ENCODE data around the gene ST14.

ST14 gene

GRCh38 chr11:130217133-130218031 is 57.8 kb downstream of the ST14 start:
- ChIA-PET POLR2A (no interaction called here), CTCF (interaction anchor here (0.6 kb wide), 1 partner anchor 80 kb away, joined by 4 read pairs; no protein-coding TSS in a partner anchor)
- DNase-seq (ENCODE audit: extremely low spot score), result no peak
- no peak for TF ChIP-seq ZNF384 (IDR thresholded peaks at IDR 0.05)
- no peak for TF ChIP-seq LEF1 (IDR thresholded peaks at IDR 0.05; ENCODE audit: borderline replicate concordance)
- no peak for TF ChIP-seq ELF4 (IDR thresholded peaks at IDR 0.05)

DNA sequence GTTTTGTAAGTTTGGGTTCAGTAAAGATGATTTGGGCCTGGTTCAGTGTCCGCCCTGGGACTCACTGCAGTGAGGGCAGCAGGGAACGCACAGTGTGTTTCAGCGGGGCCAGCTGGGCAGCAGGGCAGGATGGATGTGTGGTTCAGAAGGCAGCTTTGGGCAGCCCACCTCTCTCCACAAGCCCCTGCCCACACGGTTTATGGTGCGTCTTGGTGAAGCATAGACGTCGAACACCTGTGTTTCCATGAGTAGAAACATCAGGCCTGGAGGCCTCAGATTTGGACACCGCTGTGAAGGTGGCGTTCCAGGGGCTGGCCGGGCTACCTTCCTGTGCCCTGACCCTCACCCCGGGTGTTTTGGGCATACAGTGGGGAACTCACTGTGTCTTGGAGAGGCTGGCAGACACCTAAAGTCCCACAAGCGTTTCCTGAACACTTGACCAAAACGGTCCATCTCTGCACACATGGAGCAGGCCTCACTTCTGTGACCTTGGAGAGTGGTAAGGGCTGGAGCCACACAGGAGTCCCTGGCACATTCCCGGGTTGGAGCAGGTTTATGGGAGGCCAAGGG is 59.0 kb downstream of the ST14 start:
- CTCF ChIA-PET, result interaction anchor here (0.6 kb wide), 1 partner anchor 80 kb away, joined by 3 read pairs; no protein-coding TSS in a partner anchor
- no peak for TF ChIP-seq BHLHE40 (IDR thresholded peaks at IDR 0.05; ENCODE audit: borderline replicate concordance)
- no peak for TF ChIP-seq FOXM1 (IDR thresholded peaks at IDR 0.05; ENCODE audit: borderline replicate concordance)
- TF ChIP-seq FOXA1 (IDR thresholded peaks at IDR 0.05), result no peak
- no peak for TF ChIP-seq L3MBTL2 (conservative IDR thresholded peaks at IDR 0.05)
- TF ChIP-seq CTBP1 (IDR thresholded peaks at IDR 0.05; ENCODE audit: borderline replicate concordance), result no peak
- no peak for TF ChIP-seq NFRKB (IDR thresholded peaks at IDR 0.05)
- no peak for TF ChIP-seq TARDBP (IDR thresholded peaks at IDR 0.05)
- no peak for TF ChIP-seq ZNF384 (IDR thresholded peaks at IDR 0.05)
- TF ChIP-seq FOXK2 (IDR thresholded peaks at IDR 0.05), result no peak
- no peak for TF ChIP-seq HDGF (IDR thresholded peaks at IDR 0.05; ENCODE audit: borderline replicate concordance)
- TF ChIP-seq LEF1 (IDR thresholded peaks at IDR 0.05; ENCODE audit: borderline replicate concordance), result no peak
- TF ChIP-seq SP1 (IDR thresholded peaks at IDR 0.05), result no peak
- TF ChIP-seq, protein P1, sequence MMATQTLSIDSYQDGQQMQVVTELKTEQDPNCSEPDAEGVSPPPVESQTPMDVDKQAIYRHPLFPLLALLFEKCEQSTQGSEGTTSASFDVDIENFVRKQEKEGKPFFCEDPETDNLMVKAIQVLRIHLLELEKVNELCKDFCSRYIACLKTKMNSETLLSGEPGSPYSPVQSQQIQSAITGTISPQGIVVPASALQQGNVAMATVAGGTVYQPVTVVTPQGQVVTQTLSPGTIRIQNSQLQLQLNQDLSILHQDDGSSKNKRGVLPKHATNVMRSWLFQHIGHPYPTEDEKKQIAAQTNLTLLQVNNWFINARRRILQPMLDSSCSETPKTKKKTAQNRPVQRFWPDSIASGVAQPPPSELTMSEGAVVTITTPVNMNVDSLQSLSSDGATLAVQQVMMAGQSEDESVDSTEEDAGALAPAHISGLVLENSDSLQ (IDR thresholded peaks at IDR 0.05), result no peak
- DNase-seq (ENCODE audit: extremely low spot score), result no peak

GRCh38 chr11:130219148-130219547 is 59.6 kb downstream of the ST14 start:
- no peak for TF ChIP-seq L3MBTL2 (conservative IDR thresholded peaks at IDR 0.05)
- TF ChIP-seq SUZ12 (IDR thresholded peaks at IDR 0.05), result no peak
- TF ChIP-seq, protein P1 (IDR thresholded peaks at IDR 0.05), result no peak
- no peak for TF ChIP-seq LEF1 (IDR thresholded peaks at IDR 0.05; ENCODE audit: borderline replicate concordance)
- no peak for TF ChIP-seq FOXA1 (IDR thresholded peaks at IDR 0.05)
- no peak for TF ChIP-seq ZNF384 (IDR thresholded peaks at IDR 0.05)
- no peak for TF ChIP-seq BHLHE40 (IDR thresholded peaks at IDR 0.05; ENCODE audit: borderline replicate concordance)
- TF ChIP-seq FOXK2 (IDR thresholded peaks at IDR 0.05), result no peak
- TF ChIP-seq SP1 (IDR thresholded peaks at IDR 0.05), result no peak
- no peak for TF ChIP-seq FOXM1 (IDR thresholded peaks at IDR 0.05; ENCODE audit: borderline replicate concordance)
- no peak for TF ChIP-seq CTBP1 (IDR thresholded peaks at IDR 0.05; ENCODE audit: borderline replicate concordance)
- no peak for TF ChIP-seq HDGF (IDR thresholded peaks at IDR 0.05; ENCODE audit: borderline replicate concordance)
- no peak for TF ChIP-seq TARDBP (IDR thresholded peaks at IDR 0.05)
- TF ChIP-seq ARNT (IDR thresholded peaks at IDR 0.05), result no peak
- no peak for TF ChIP-seq NFRKB (IDR thresholded peaks at IDR 0.05)
- ChIA-PET POLR2A (no interaction called here), CTCF (interaction anchor here (0.6 kb wide), 1 partner anchor 80 kb away, joined by 3 read pairs; no protein-coding TSS in a partner anchor)
- DNase-seq (ENCODE audit: extremely low spot score), result no peak

More for the DNA sequence above, 59.0 kb downstream of the ST14 start:
- POLR2A ChIA-PET, result no interaction called here

DNA sequence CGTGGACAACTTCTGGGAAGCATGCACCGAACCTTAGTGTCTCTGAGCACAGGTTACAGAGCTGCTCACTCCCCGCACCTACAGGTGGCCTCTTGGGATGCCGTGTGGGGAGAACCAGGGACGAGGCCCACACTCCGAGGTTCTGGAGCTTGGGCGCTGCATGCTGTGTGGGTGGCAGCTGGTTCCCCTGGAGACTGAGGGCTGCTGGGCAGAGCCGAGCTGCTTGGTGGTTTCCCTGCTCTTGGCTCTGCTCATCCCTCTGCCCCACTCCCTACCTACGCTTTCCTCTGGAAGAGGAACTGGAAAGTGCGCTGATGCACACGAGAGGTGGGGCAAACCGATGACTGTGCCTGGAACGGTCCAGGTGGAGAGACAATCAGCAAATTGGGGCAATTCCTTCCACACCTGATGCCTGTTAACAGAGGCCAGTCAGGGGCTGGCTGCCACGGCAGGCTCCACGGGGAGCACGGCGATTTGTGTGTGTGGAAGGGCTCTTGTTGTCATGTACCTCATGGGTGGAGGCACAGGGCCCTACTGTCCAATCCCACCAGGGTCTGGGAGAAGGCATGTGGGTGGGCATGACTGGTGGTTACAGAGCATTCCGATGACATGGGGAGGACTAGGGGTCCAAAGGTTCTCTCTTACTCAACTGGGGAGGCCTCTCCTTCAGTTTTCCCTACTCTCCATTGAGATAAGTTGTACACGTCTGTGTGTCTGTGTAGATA is 60.9 kb downstream of the ST14 start:
- DNase-seq (ENCODE audit: extremely low spot score), result no peak
- ChIA-PET POLR2A (no interaction called here), CTCF (no interaction called here)

More for the DNA sequence above, 60.9 kb downstream of the ST14 start:
- TF ChIP-seq ZNF384 (IDR thresholded peaks at IDR 0.05) (no peak), L3MBTL2 (conservative IDR thresholded peaks at IDR 0.05) (no peak), NFRKB (IDR thresholded peaks at IDR 0.05) (no peak), SP1 (IDR thresholded peaks at IDR 0.05) (no peak), SUZ12 (IDR thresholded peaks at IDR 0.05) (no peak), CTBP1 (IDR thresholded peaks at IDR 0.05; ENCODE audit: borderline replicate concordance) (no peak), HDGF (IDR thresholded peaks at IDR 0.05; ENCODE audit: borderline replicate concordance) (no peak), ELF4 (IDR thresholded peaks at IDR 0.05) (no peak), FOXA1 (IDR thresholded peaks at IDR 0.05) (no peak), ARNT (IDR thresholded peaks at IDR 0.05) (no peak), FOXK2 (IDR thresholded peaks at IDR 0.05) (no peak), TARDBP (IDR thresholded peaks at IDR 0.05) (no peak), BHLHE40 (IDR thresholded peaks at IDR 0.05; ENCODE audit: borderline replicate concordance) (no peak), LEF1 (IDR thresholded peaks at IDR 0.05; ENCODE audit: borderline replicate concordance) (no peak), FOXM1 (IDR thresholded peaks at IDR 0.05; ENCODE audit: borderline replicate concordance) (no peak)
- TF ChIP-seq, protein P1 (IDR thresholded peaks at IDR 0.05), result no peak

Data from HEK293T (cell line).